BE2C (cell line): ENCODE results near the gene ZNF346.

Experiments
- DNase-seq: peaks from one replicate; pipeline ENCODE4 v3.0.0-alpha.2; 2020
- H3K27me3 ChIP-seq: fragments of 250-450 bp; sonication (Bioruptor Pico); 2 replicates; pipeline ENCODE4 v1.5.1; 2020; ENCODE audit warnings: mild to moderate bottlenecking
- H3K36me3 ChIP-seq: fragments of 250-450 bp; sonication (Bioruptor Pico); 2 replicates; pipeline ENCODE4 v1.5.1; 2020; ENCODE audit warnings: mild to moderate bottlenecking
- H3K4me1 ChIP-seq: fragments of 250-450 bp; sonication (Bioruptor Pico); 2 replicates; pipeline ENCODE4 v1.5.1; 2020
- H3K4me3 ChIP-seq: 2 replicates; pipeline ENCODE4 v1.5.1; 2011; ENCODE audit warnings: low read depth, low read length
- H3K9me3 ChIP-seq: fragments of 250-450 bp; sonication (Bioruptor Pico); 2 replicates; pipeline ENCODE4 v1.5.1; 2020
- CTCF ChIP-seq: IDR thresholded peaks from 2 replicates; pipeline ENCODE4 v1.5.1; 2012; ENCODE audit warnings: mild to moderate bottlenecking, low read depth, low read length

The ZNF346 gene

GRCh38 chr5:177122566-177122965 is 100.1 kb downstream of the ZNF346 start:
- H3K4me1 ChIP-seq: no peaks in the 10 kb centered on the region
- H3K4me3 ChIP-seq: no peak overlapping the region
- no peaks in the 10 kb centered on the region for H3K36me3 ChIP-seq
- no peaks in the 10 kb centered on the region for H3K9me3 ChIP-seq
- TF ChIP-seq CTCF: no peak
- H3K27me3 ChIP-seq: no peaks in the 10 kb centered on the region
- DNase-seq: no peak

GRCh38 chr5:177123789-177124485 is 101.4 kb downstream of the ZNF346 start:
- Histone ChIP-seq H3K4me3 (no peak overlapping the region), H3K27me3 (no peaks in the 10 kb centered on the region), H3K4me1 (no peaks in the 10 kb centered on the region), H3K9me3 (no peaks in the 10 kb centered on the region), H3K36me3 (no peaks in the 10 kb centered on the region)
- no peak for TF ChIP-seq CTCF
- no peak for DNase-seq

GRCh38 chr5:177124486-177124991 is 102.0 kb downstream of the ZNF346 start:
- H3K9me3 ChIP-seq: no peaks in the 10 kb centered on the region
- DNase-seq: no peak
- H3K4me1 ChIP-seq: no peaks in the 10 kb centered on the region
- H3K27me3 ChIP-seq: no peaks in the 10 kb centered on the region
- no peak overlapping the region for H3K4me3 ChIP-seq
- H3K36me3 ChIP-seq: no peaks in the 10 kb centered on the region
- no peak for TF ChIP-seq CTCF

GRCh38 chr5:177126771-177127170 is 104.3 kb downstream of the ZNF346 start:
- H3K4me1 ChIP-seq: no peaks in the 10 kb centered on the region
- TF ChIP-seq CTCF: no peak

GRCh38 chr5:177128551-177128981 is 106.1 kb downstream of the ZNF346 start:
- Histone ChIP-seq H3K4me1 (no peaks in the 10 kb centered on the region), H3K36me3 (no peaks in the 10 kb centered on the region), H3K9me3 (no peaks in the 10 kb centered on the region), H3K4me3 (no peak overlapping the region), H3K27me3 (no peaks in the 10 kb centered on the region)
- no peak for DNase-seq
- no peak for TF ChIP-seq CTCF

More at GRCh38 chr5:177126771-177127170, 104.3 kb downstream of the ZNF346 start:
- Histone ChIP-seq H3K4me3 (no peak overlapping the region), H3K27me3 (no peaks in the 10 kb centered on the region), H3K9me3 (no peaks in the 10 kb centered on the region), H3K36me3 (no peaks in the 10 kb centered on the region)
- no peak for DNase-seq
